Prostate gland (tissue), 2 donors: ENCODE results near the gene WNT3A.

ENCODE experiments used
- POLR2A ChIP-seq: fragments of 450-650 bp; IDR thresholded peaks from one replicate; pipeline ENCODE4 v1.6.1; 2016; ENCODE audit warnings: antibody characterized with exemption, mild to moderate bottlenecking
- TF ChIP-seq, protein P1 (sequence below), 4 experiments: fragments of 200-600 bp in 2 of 4; fragments of 450-650 bp in 2 of 4; sonication (generic) in 2 of 4; IDR thresholded peaks; 1 replicate in 3 of 4; 2 replicates in 1 of 4; pipeline ENCODE4 v1.5.1; 2016 to 2019; ENCODE audit warnings: antibody characterized with exemption in 4 of 4, mild to moderate bottlenecking in 2 of 4, moderate library complexity in 2 of 4

DNA sequence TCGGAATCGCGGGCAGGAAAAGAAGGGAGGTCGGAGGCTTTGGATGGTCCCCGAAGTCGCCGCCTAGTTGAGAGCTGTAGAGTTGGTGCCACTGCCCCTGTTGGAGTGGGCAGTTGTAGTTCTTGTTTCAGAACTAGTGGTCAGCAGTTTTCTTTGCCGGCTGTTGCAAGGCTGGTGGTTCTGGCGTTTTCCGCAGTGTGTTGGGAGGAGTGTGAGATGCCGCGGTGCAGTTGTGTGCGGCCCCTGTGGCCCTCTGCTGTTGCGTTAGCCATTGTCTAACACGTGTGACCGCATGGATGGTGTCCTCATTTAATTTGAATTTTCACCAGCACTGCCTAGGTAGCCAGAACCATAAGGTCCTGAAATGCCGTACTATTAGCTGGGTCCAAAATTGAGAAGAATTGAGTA lies 77.1 kb downstream of the WNT3A start:
- no peak for TF ChIP-seq POLR2A
- TF ChIP-seq, protein P1, sequence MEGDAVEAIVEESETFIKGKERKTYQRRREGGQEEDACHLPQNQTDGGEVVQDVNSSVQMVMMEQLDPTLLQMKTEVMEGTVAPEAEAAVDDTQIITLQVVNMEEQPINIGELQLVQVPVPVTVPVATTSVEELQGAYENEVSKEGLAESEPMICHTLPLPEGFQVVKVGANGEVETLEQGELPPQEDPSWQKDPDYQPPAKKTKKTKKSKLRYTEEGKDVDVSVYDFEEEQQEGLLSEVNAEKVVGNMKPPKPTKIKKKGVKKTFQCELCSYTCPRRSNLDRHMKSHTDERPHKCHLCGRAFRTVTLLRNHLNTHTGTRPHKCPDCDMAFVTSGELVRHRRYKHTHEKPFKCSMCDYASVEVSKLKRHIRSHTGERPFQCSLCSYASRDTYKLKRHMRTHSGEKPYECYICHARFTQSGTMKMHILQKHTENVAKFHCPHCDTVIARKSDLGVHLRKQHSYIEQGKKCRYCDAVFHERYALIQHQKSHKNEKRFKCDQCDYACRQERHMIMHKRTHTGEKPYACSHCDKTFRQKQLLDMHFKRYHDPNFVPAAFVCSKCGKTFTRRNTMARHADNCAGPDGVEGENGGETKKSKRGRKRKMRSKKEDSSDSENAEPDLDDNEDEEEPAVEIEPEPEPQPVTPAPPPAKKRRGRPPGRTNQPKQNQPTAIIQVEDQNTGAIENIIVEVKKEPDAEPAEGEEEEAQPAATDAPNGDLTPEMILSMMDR (IDR thresholded peaks at IDR 0.05): no peak
